ENCODE results near the gene LRIF1. TPM values are rescaled to one million over a fixed set of nuclear protein-coding genes. Genes with fewer than 3 reads are reported as not detected.

LRIF1 gene
- total and polyA plus RNA-seq, 2 experiments from 2014 or later = 9.5 to 12.8 TPM

DNA sequence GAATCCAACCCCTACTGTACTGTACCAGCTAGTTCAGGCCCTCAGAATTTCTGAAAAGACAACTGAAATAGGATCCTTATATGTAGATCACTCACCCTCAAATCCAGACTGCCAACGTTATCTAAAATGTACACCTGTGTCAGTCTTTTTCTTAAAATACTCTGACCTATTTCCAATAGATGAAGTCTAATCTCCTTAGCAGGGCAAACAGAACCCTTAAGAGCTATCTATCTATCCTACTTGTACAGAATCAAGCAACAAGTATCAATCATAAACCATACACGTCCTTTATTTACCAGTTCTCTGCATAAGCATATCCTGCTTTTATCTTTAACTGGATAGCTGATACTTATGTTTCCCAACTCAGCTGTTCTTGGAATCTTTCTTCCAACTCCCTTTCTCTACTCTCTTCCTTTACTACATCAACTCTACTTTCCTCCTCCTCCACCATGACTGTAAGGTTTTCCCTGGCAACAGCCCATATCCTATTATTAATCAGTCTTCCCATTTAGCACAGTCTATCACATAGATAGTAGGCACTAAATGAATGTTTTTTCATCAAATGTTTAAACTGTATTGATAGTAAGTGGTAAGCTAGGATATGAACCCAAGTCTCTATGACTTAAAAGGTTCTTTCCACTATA is 2.8 kb downstream of the LRIF1 start:
- Histone ChIP-seq H3K9me3 (ENCODE audit: low read depth) (peaks cover 6% of the 10 kb centered on the region), H3K9me2 (replicated peaks; ENCODE audit: insufficient read depth) (no peaks in the 10 kb centered on the region), H3K36me3 (replicated peaks; ENCODE audit: insufficient read depth, low read depth) (no peaks in the 10 kb centered on the region), H3K4me2 (no peak overlapping the region), H3K27ac (no peak overlapping the region), H3K4me3 (no peak overlapping the region), H3K79me2 (peaks cover 41% of the 10 kb centered on the region), H2AFZ (no peak overlapping the region), H3K4me1 (ENCODE audit: insufficient read depth) (peaks cover 6% of the 10 kb centered on the region), H4K20me1 (ENCODE audit: insufficient read depth, poor library complexity, severe bottlenecking) (no peaks in the 10 kb centered on the region), H3K27me3 (no peaks in the 10 kb centered on the region)
- WGBS (ENCODE audit: low lambda C conversion rate, missing lambda C conversion rate) = 91% methylated on average over 2 of the region's 2 CpGs
- DNase-seq (ENCODE audit: low spot score) = no peak
- TF ChIP-seq EZH2phosphoT487 (IDR thresholded peaks at IDR 0.05; ENCODE audit: low read depth, severe bottlenecking, unreplicated experiment) = no peak
- TF ChIP-seq EZH2 (IDR thresholded peaks at IDR 0.05; ENCODE audit: borderline replicate concordance) = no peak
- TF ChIP-seq, protein P1, sequence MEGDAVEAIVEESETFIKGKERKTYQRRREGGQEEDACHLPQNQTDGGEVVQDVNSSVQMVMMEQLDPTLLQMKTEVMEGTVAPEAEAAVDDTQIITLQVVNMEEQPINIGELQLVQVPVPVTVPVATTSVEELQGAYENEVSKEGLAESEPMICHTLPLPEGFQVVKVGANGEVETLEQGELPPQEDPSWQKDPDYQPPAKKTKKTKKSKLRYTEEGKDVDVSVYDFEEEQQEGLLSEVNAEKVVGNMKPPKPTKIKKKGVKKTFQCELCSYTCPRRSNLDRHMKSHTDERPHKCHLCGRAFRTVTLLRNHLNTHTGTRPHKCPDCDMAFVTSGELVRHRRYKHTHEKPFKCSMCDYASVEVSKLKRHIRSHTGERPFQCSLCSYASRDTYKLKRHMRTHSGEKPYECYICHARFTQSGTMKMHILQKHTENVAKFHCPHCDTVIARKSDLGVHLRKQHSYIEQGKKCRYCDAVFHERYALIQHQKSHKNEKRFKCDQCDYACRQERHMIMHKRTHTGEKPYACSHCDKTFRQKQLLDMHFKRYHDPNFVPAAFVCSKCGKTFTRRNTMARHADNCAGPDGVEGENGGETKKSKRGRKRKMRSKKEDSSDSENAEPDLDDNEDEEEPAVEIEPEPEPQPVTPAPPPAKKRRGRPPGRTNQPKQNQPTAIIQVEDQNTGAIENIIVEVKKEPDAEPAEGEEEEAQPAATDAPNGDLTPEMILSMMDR (IDR thresholded peaks at IDR 0.05; ENCODE audit: poor library complexity) = no peak

DNA sequence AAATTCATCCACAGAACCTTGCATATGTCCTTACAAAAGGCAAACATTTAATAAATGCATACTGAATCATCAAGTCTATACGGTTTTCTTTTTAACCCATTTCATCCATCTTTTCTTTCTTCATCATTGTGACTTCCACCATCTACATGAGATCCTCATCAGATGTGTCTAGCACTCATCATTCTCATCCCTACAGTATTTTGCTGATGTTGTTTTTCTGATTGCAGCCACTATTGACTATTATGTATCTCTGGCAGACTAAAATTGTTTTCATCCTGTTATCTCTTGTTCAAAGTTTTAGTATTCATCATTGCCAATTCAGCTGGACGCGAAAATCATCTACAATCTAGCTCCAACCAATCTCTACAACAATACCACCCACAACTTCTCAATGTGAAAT is 5.9 kb downstream of the LRIF1 start:
- Histone ChIP-seq H3K9me3 (ENCODE audit: low read depth) (peaks cover 6% of the 10 kb centered on the region), H3K79me2 (peaks cover 46% of the 10 kb centered on the region)
- 98% methylated on average over 3 of the region's 3 CpGs for WGBS (ENCODE audit: low lambda C conversion rate, missing lambda C conversion rate)

DNA sequence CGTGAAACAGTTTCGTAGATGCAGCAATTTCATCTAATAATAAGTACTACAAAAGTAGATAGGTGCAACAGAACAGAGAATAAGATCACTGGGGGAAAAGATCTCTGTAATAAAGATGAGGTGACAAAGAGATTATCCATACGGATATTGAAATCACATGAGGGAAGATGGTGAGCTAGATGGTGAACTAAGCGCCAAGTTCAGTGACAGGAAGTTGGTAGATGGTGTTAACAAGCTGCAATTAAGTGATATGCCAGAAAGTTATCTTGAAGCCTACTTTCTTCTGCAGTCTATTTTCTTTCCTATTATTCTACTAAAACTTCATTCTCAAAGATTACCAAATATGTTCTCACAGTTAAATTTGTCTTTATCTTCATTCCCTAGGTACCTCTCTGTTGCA is 7.1 kb downstream of the LRIF1 start:
- H3K27ac ChIP-seq = no peak overlapping the region
- 89% methylated on average over 4 of the region's 4 CpGs for WGBS (ENCODE audit: low lambda C conversion rate, missing lambda C conversion rate)
- H3K4me1 ChIP-seq (ENCODE audit: insufficient read depth) = no peaks in the 10 kb centered on the region
- TF ChIP-seq, protein P1 (IDR thresholded peaks at IDR 0.05; ENCODE audit: poor library complexity) = no peak
- no peak for TF ChIP-seq EZH2 (IDR thresholded peaks at IDR 0.05; ENCODE audit: borderline replicate concordance)
- H4K20me1 ChIP-seq (ENCODE audit: insufficient read depth, poor library complexity, severe bottlenecking) = no peaks in the 10 kb centered on the region
- no peaks in the 10 kb centered on the region for H3K9me2 ChIP-seq (replicated peaks; ENCODE audit: insufficient read depth)
- H2AFZ ChIP-seq = no peak overlapping the region
- no peak overlapping the region for H3K4me3 ChIP-seq
- H3K27me3 ChIP-seq = no peaks in the 10 kb centered on the region
- peaks cover 6% of the 10 kb centered on the region for H3K9me3 ChIP-seq (ENCODE audit: low read depth)
- no peaks in the 10 kb centered on the region for H3K36me3 ChIP-seq (replicated peaks; ENCODE audit: insufficient read depth, low read depth)
- peaks cover 34% of the 10 kb centered on the region for H3K79me2 ChIP-seq
- H3K4me2 ChIP-seq = no peak overlapping the region
- DNase-seq (ENCODE audit: low spot score) = no peak

More for the DNA sequence above, 5.9 kb downstream of the LRIF1 start:
- DNase-seq (ENCODE audit: low spot score) = no peak
- H3K36me3 ChIP-seq (replicated peaks; ENCODE audit: insufficient read depth, low read depth) = no peaks in the 10 kb centered on the region
- H3K27ac ChIP-seq = no peak overlapping the region
- H3K4me1 ChIP-seq (ENCODE audit: insufficient read depth) = peaks cover 5% of the 10 kb centered on the region
- no peak overlapping the region for H3K4me2 ChIP-seq
- H2AFZ ChIP-seq = no peak overlapping the region
- TF ChIP-seq, protein P1 (IDR thresholded peaks at IDR 0.05; ENCODE audit: poor library complexity) = no peak
- TF ChIP-seq EZH2 (IDR thresholded peaks at IDR 0.05; ENCODE audit: borderline replicate concordance) (no peak), EZH2phosphoT487 (IDR thresholded peaks at IDR 0.05; ENCODE audit: low read depth, severe bottlenecking, unreplicated experiment) (no peak)
- H3K27me3 ChIP-seq = no peaks in the 10 kb centered on the region
- no peaks in the 10 kb centered on the region for H4K20me1 ChIP-seq (ENCODE audit: insufficient read depth, poor library complexity, severe bottlenecking)
- no peak overlapping the region for H3K4me3 ChIP-seq
- H3K9me2 ChIP-seq (replicated peaks; ENCODE audit: insufficient read depth) = no peaks in the 10 kb centered on the region
